NB4 (cell line): ENCODE data around the gene SPDYE16.
"Not testable (repeated sequence)": the region's sequence is repeated elsewhere in the genome, so short reads cannot be mapped to it uniquely, and the experiment has no call there.

Source experiments
- MYC ChIP-seq: IDR thresholded peaks from 2 replicates; pipeline ENCODE4 v1.6.1; 2011; ENCODE audit warnings: low read depth, low read length
- POLR2A ChIP-seq: IDR thresholded peaks from 2 replicates; pipeline ENCODE4 v1.6.1; 2011; ENCODE audit warnings: mild to moderate bottlenecking; ENCODE audit not compliant: insufficient read length; ENCODE audit errors: extremely low read depth
- TF ChIP-seq, protein P1 (sequence below): IDR thresholded peaks from one replicate; pipeline ENCODE4 v1.5.1; 2012; ENCODE audit warnings: low read depth, low read length

DNA sequence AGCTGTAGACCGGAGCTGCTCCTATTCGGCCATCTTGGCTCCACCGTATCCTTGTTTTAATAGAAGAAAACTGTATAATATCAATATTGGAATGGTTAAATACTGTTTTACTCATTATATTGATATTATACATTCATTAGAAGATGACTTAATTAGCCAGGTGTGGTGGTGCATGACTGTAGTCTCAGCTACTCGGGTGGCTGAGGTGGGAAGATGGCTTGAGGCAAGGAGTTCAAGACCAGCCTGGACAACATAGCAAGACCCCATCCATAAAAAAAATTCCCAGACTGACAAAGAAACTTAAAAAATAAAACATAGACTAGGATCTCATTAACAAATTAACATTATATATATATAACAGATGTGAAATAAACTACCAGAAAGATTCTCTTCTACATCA, 24.2 kb upstream of the SPDYE16 start:
- TF ChIP-seq, protein P1, sequence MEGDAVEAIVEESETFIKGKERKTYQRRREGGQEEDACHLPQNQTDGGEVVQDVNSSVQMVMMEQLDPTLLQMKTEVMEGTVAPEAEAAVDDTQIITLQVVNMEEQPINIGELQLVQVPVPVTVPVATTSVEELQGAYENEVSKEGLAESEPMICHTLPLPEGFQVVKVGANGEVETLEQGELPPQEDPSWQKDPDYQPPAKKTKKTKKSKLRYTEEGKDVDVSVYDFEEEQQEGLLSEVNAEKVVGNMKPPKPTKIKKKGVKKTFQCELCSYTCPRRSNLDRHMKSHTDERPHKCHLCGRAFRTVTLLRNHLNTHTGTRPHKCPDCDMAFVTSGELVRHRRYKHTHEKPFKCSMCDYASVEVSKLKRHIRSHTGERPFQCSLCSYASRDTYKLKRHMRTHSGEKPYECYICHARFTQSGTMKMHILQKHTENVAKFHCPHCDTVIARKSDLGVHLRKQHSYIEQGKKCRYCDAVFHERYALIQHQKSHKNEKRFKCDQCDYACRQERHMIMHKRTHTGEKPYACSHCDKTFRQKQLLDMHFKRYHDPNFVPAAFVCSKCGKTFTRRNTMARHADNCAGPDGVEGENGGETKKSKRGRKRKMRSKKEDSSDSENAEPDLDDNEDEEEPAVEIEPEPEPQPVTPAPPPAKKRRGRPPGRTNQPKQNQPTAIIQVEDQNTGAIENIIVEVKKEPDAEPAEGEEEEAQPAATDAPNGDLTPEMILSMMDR, result not testable (repeated sequence)
- not testable (repeated sequence) for TF ChIP-seq POLR2A, MYC
